DOHH2 (cell line): ENCODE results near the gene ASIC3.
"Not testable (repeated sequence)": the region's sequence is repeated elsewhere in the genome, so short reads cannot be mapped to it uniquely, and the experiment has no call there.

Experiments used
- H3F3A ChIP-seq: fragments of 200-600 bp; sonication (generic), shearing (Covaris generic); 2 replicates; pipeline ENCODE4 v1.6.0; 2016; ENCODE audit warnings: antibody characterized with exemption, mild to moderate bottlenecking; ENCODE audit not compliant: control insufficient read depth, insufficient read depth
- H3K27ac ChIP-seq: fragments of 200-600 bp; sonication (generic); 2 replicates; pipeline ENCODE4 v1.5.1; 2014; ENCODE audit warnings: low read depth, mild to moderate bottlenecking, low read length, moderate library complexity
- H3K27me3 ChIP-seq: fragments of 200-600 bp; sonication (generic); 2 replicates; pipeline ENCODE4 v1.6.1; 2014; ENCODE audit warnings: mild to moderate bottlenecking, low read length, mixed read lengths; ENCODE audit not compliant: control insufficient read depth
- H3K36me3 ChIP-seq: fragments of 200-600 bp; sonication (generic); 2 replicates; pipeline ENCODE4 v1.6.1; 2014; ENCODE audit warnings: mild to moderate bottlenecking, low read length, moderate library complexity, mixed read lengths; ENCODE audit not compliant: control insufficient read depth
- H3K4me1 ChIP-seq: fragments of 200-600 bp; sonication (generic); 2 replicates; pipeline ENCODE4 v1.6.1; 2014; ENCODE audit warnings: mild to moderate bottlenecking, low read length, mixed read lengths; ENCODE audit not compliant: control insufficient read depth
- H3K4me2 ChIP-seq: fragments of 200-600 bp; sonication (generic); 2 replicates; pipeline ENCODE4 v1.6.0; 2014; ENCODE audit warnings: mild to moderate bottlenecking, low read length, moderate library complexity
- H3K4me3 ChIP-seq: fragments of 200-600 bp; sonication (generic); 2 replicates; pipeline ENCODE4 v1.5.1; 2014; ENCODE audit warnings: mild to moderate bottlenecking, low read length, mixed read lengths
- H3K79me2 ChIP-seq: fragments of 200-600 bp; sonication (generic); 2 replicates; pipeline ENCODE4 v1.6.1; 2014; ENCODE audit warnings: mild to moderate bottlenecking, low read length, mixed read lengths; ENCODE audit not compliant: control insufficient read depth
- H3K9me2 ChIP-seq: fragments of 200-600 bp; sonication (generic); replicated peaks from 2 replicates; pipeline ENCODE4 v1.6.1; 2014; ENCODE audit warnings: mild to moderate bottlenecking, low read length, mixed read lengths; ENCODE audit not compliant: control insufficient read depth
- H3K9me3 ChIP-seq: fragments of 200-600 bp; sonication (generic); 2 replicates; pipeline ENCODE4 v1.6.1; 2014; ENCODE audit warnings: antibody characterized with exemption, low read length, mixed read lengths; ENCODE audit not compliant: control insufficient read depth, insufficient read depth
- H4K20me1 ChIP-seq: fragments of 200-600 bp; sonication (generic); 2 replicates; pipeline ENCODE4 v1.6.0; 2014; ENCODE audit warnings: low read depth, mild to moderate bottlenecking, antibody characterized with exemption, low read length, moderate library complexity; ENCODE audit not compliant: control insufficient read depth, insufficient read depth
- EZH2phosphoT487 ChIP-seq: fragments of 200-600 bp; sonication (generic); IDR thresholded peaks from 2 replicates; pipeline ENCODE4 v1.6.1; 2017; ENCODE audit warnings: borderline replicate concordance, mild to moderate bottlenecking, antibody characterized with exemption, low read length, moderate library complexity, mixed read lengths
- TF ChIP-seq, protein P1 (sequence below): fragments of 200-600 bp; sonication (generic); IDR thresholded peaks from one replicate; pipeline ENCODE4 v1.5.1; 2014; ENCODE audit warnings: antibody characterized with exemption, mild to moderate bottlenecking, low read depth, low read length; ENCODE audit not compliant: poor library complexity, severe bottlenecking

Gene ASIC3

DNA sequence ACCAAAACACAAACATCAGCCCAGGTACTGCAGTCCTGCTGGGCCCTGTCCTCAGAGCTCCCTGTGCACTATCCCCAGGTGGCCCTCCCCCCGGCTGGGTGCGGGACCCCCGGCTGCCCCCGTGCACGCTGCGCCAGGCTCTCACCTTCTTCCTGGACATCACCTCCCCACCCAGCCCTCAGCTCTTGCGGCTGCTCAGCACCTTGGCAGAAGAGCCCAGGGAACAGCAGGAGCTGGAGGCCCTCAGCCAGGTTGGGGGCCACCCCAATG, 38.4 kb upstream of the ASIC3 start:
- H3K79me2 ChIP-seq: no peaks in the 10 kb centered on the region
- H3K9me3 ChIP-seq: no peaks in the 10 kb centered on the region
- TF ChIP-seq, protein P1, sequence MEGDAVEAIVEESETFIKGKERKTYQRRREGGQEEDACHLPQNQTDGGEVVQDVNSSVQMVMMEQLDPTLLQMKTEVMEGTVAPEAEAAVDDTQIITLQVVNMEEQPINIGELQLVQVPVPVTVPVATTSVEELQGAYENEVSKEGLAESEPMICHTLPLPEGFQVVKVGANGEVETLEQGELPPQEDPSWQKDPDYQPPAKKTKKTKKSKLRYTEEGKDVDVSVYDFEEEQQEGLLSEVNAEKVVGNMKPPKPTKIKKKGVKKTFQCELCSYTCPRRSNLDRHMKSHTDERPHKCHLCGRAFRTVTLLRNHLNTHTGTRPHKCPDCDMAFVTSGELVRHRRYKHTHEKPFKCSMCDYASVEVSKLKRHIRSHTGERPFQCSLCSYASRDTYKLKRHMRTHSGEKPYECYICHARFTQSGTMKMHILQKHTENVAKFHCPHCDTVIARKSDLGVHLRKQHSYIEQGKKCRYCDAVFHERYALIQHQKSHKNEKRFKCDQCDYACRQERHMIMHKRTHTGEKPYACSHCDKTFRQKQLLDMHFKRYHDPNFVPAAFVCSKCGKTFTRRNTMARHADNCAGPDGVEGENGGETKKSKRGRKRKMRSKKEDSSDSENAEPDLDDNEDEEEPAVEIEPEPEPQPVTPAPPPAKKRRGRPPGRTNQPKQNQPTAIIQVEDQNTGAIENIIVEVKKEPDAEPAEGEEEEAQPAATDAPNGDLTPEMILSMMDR: no peak
- TF ChIP-seq EZH2phosphoT487: no peak
- no peak overlapping the region for H3K4me3 ChIP-seq
- H3K4me2 ChIP-seq: no peak overlapping the region
- peaks cover 38% of the 10 kb centered on the region for H3K4me1 ChIP-seq
- H3K9me2 ChIP-seq: no peaks in the 10 kb centered on the region
- H3K27me3 ChIP-seq: no peaks in the 10 kb centered on the region
- H3K36me3 ChIP-seq: no peaks in the 10 kb centered on the region
- no peak overlapping the region for H3K27ac ChIP-seq
- H4K20me1 ChIP-seq: no peaks in the 10 kb centered on the region
- peaks cover 6% of the 10 kb centered on the region; the same call in 1 of the 2 replicates for H3F3A ChIP-seq

DNA sequence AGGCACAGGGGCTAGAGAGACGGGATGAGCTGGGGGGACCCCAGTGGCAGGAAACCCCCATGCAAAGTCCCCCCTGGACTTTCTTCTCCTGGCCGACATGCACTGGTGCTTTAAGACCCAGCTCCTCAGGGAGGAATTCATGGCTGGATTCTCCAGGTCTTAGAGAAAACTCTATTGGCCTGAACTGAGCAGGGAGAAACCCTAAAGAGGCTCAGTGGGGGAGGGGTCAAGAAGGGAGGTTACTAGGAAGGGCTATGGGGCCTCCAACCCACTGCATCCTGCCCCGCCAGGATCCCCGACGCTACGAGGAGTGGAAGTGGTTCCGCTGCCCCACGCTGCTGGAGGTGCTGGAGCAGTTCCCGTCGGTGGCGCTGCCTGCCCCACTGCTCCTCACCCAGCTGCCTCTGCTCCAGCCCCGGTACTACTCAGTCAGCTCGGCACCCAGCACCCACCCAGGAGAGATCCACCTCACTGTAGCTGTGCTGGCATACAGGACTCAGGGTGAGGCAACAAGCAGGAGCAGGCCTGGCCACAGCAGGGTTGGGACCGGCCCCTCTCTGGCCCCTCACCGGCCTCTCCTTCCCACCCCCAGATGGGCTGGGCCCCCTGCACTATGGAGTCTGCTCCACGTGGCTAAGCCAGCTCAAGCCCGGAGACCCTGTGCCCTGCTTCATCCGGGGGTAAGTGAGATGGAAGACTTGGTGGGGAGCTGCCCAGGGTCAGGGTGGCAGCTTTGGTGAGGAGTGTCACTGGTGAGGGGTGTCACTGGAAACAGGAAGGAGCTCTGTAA, 37.8 kb upstream of the ASIC3 start:
- Histone ChIP-seq H3F3A (peaks cover 6% of the 10 kb centered on the region; the same call in 1 of the 2 replicates), H3K9me3 (no peaks in the 10 kb centered on the region), H3K27ac (no peak overlapping the region), H3K4me3 (no peak overlapping the region), H4K20me1 (no peaks in the 10 kb centered on the region), H3K27me3 (no peaks in the 10 kb centered on the region), H3K79me2 (no peaks in the 10 kb centered on the region), H3K4me2 (no peak overlapping the region), H3K9me2 (no peaks in the 10 kb centered on the region), H3K4me1 (peaks cover 43% of the 10 kb centered on the region), H3K36me3 (no peaks in the 10 kb centered on the region)
- TF ChIP-seq, protein P1: no peak
- TF ChIP-seq EZH2phosphoT487: no peak

DNA sequence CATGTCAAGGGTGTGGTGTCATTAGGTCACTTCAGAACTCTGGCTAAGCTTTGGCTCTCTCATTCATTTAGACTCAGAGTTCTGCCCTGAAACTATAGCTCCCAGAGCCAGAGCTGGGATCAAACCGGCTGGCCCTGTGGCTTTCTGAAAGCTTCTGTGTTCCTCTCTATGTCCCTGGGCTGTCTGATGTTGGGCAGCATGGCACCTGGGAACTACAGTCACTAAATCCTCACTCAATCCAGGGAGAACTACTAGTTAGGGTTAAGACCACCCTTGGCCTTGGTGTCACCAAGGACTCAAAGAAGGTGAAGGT, 37.3 kb upstream of the ASIC3 start:
- Histone ChIP-seq H3K4me1 (peaks cover 43% of the 10 kb centered on the region), H4K20me1 (no peaks in the 10 kb centered on the region), H3K9me3 (no peaks in the 10 kb centered on the region), H3K36me3 (no peaks in the 10 kb centered on the region), H3K27ac (no peak overlapping the region), H3K27me3 (no peaks in the 10 kb centered on the region), H3K4me3 (no peak overlapping the region), H3K4me2 (no peak overlapping the region), H3K79me2 (no peaks in the 10 kb centered on the region), H3K9me2 (no peaks in the 10 kb centered on the region), H3F3A (peaks cover 6% of the 10 kb centered on the region; the same call in 1 of the 2 replicates)
- TF ChIP-seq, protein P1: no peak
- no peak for TF ChIP-seq EZH2phosphoT487

DNA sequence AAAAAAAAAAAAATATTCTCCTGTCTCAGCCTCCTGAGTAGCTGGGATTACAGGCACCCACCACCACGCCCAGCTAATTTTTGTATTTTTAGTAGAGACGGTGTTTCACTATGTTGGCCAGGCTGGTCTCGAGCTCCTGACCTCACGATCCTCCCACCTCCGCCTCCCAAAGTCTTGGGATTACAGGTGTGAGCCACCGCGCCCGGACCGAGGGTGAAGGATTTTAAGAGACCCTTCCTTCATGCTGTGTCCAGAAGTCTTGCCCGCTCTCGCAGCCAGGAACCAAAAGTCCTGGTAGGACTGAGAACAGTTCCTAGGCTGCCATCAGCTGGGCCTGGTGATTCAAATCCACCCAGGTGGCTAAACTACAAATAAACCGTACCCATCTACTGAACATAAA, 36.7 kb upstream of the ASIC3 start:
- H3K79me2 ChIP-seq, H3K27ac ChIP-seq, H3F3A ChIP-seq, H3K36me3 ChIP-seq, H4K20me1 ChIP-seq, H3K4me2 ChIP-seq, H3K27me3 ChIP-seq, H3K9me2 ChIP-seq, H3K4me3 ChIP-seq, H3K9me3 ChIP-seq: not testable (repeated sequence)
- peaks cover 43% of the 10 kb centered on the region for H3K4me1 ChIP-seq
